Limb (tissue), 2 donors: ENCODE data around the gene LNPK.
"Not testable (repeated sequence)": the region's sequence is repeated elsewhere in the genome, so short reads cannot be mapped to it uniquely, and the experiment has no call there.

Source experiments
- DNase-seq, 2 donors: peaks; one replicate each; pipeline ENCODE4 v3.0.0-alpha.2; 2016; ENCODE audit errors: extremely low spot score in 2 of 2

LNPK gene, protein sequence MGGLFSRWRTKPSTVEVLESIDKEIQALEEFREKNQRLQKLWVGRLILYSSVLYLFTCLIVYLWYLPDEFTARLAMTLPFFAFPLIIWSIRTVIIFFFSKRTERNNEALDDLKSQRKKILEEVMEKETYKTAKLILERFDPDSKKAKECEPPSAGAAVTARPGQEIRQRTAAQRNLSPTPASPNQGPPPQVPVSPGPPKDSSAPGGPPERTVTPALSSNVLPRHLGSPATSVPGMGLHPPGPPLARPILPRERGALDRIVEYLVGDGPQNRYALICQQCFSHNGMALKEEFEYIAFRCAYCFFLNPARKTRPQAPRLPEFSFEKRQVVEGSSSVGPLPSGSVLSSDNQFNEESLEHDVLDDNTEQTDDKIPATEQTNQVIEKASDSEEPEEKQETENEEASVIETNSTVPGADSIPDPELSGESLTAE

GRCh38 chr2:176001916-176002687 is at the start of gene LNPK:
Gene LNPK, minus strand, starts transcription at chr2:176002267. Its CDS starts 6,683 bp downstream, at chr2:175995584.
- peak; percentile 95 to 97 for DNase-seq

GRCh38 chr2:176039375-176039774 is 37.3 kb upstream of the LNPK start:
- DNase-seq: no peak

DNA sequence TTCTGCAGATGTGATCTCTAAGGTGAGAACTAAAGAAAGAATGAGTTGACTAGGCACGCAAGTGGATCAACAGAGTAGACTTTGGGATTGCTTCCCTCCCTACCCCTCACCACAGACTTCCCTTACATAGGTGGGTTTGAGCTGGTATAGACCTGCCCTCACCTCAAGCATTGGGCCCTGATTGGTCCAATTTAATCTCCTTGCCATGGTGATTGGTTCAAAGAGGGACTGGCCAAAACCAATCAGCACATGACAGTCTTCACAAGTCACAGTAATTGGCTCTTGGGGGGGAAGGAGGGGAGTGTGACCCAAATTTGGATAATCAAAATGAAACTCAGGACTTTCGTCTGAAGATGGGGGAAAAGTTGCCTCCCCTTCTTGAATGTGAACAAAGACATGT is 36.6 kb upstream of the LNPK start:
- no peak for DNase-seq

- DNase-seq: no peak
These were observed 33.1 kb upstream of the LNPK start for GRCh38 chr2:176035013-176035691.

DNA sequence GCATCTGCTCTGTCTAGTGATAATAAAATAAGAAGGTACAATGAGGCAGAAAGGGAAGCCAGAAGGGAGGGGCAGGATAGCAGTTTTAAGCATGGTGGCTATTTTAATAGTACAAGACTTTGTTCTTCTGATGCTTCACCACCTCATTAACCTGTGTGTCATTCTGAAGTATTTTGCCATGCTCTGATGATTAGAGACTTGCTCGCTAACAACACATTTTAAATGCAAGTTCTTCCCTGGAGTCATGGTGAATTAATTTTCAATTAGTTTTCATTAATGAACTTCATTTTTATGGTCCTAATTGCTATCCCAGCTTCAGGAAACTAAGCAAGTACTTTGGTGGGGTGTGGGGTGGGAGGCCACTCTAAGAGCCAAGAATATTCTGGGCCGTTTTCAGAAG is 25.7 kb upstream of the LNPK start:
- no peak for DNase-seq

GRCh38 chr2:176025932-176026331 is 23.9 kb upstream of the LNPK start:
- no peak for DNase-seq

GRCh38 chr2:176024083-176024482 is 22.0 kb upstream of the LNPK start:
- no peak for DNase-seq

- no peak for DNase-seq
These were observed 20.0 kb upstream of the LNPK start for GRCh38 chr2:176022048-176022447.

DNA sequence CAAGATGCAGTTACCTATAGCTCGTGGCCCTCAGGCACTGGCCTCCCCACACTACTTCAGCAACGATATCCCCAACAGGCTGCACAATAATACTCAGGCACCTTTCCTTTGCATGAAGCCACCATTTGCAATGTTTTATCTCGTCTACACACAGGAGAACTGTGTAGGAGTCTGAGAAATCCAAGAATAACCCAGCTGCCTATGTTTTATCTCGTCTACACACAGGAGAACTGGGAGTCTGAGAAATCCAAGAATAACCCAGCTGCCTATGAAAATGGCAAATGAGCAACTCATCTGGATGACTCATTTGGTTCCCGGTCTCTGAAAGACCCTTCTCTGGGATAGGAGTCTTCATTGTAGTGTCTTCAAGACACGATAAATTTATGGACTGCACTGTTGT is 18.3 kb upstream of the LNPK start:
- DNase-seq: no peak

GRCh38 chr2:176018708-176019107 is 16.6 kb upstream of the LNPK start:
- DNase-seq: no peak

- DNase-seq: no peak
These were observed 7.4 kb upstream of the LNPK start for GRCh38 chr2:176009445-176009844.

DNA sequence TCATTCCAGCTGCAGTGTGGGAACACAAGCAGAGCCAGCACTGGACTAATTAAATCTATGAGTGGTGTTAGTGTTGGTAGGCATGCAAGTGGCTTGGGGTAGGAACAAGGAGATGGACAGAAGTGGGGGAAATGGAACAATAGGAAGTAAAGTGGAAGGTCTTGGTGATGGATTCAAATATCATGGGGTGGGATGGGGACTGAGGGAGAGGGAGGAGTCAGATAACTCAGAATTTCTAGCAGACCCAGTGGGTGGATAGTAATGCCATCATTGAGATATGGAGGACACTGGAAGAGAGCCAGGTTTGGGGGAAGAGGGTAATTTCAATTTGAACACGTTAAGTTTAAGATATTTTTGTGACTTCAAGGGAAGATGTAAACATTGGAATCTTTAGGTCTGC is 2.9 kb upstream of the LNPK start:
- no peak for DNase-seq

DNA sequence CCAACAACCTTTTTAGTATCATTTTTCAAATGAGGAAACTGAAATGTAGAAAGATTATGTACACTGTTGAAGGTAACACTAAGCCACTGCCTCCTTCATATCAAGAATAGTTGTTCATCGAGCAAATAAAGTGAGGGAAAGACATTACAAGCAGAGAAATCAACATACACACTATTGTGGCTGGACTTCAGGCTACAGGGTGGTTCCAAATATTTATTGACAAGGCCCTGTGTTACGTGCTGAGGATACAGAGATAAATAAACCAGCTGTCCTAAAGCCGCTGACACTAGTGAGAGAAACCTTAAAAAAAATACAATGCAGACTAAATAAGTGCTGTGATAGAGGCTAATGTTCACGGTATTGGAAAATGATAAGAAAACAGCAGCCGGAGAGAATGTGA is 1.9 kb upstream of the LNPK start:
- DNase-seq: no peak

GRCh38 chr2:176002688-176003210 is 682 bp upstream of the LNPK start:
- no peak for DNase-seq

DNA sequence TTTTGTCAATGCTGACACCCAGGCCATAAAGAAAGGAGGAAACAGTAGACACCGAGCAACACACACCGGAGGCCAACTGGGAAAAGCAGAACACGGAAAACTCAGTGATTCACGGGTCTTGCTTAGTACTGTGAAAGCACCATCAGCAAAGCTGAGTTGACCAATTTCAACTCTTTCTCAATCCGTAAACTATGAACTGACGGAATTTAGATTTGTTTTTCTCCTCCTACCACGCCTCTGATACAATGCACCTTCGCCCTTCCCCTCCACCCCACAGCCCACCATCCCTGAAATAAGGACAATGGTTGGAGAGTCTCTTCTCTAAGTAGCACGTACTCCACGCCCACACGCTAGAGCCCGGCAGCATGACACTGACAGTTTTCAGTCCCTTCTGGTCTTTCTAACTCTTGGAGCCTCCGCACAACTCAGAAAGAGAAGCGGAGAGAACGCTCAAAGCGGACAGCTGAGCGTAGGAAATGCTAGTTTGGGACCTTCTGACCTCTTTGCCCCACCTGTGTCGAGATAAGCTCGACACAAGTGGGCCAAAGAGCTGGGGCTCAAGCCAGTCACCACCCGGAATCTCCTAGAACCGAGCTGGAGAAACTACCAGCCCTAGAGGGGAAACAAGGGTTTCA is 669 bp downstream of the LNPK start:
- DNase-seq: peak; percentile 47 to 68

- DNase-seq: no peak
These were observed 2.7 kb downstream of the LNPK start for GRCh38 chr2:175999283-175999819.

DNA sequence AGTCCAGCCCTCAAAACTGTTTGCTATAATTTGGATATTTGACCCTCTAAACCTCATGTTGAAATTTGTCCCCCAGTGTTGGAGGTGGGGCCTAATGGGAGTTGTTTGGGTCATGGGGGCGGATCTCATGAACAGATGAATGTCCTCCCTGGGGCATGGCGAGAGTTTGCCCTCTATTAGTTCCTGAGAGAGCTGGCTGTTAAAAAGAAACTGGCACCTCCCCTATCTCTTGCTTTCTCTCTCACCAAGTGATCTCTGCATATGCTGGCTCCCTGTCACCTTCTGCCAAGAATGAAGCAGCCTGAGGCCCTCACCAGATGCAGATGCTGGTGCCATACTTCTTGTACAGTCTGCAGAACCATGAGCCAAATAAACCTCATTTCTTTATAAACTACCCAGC is 12.0 kb downstream of the LNPK start:
- DNase-seq: no peak

DNA sequence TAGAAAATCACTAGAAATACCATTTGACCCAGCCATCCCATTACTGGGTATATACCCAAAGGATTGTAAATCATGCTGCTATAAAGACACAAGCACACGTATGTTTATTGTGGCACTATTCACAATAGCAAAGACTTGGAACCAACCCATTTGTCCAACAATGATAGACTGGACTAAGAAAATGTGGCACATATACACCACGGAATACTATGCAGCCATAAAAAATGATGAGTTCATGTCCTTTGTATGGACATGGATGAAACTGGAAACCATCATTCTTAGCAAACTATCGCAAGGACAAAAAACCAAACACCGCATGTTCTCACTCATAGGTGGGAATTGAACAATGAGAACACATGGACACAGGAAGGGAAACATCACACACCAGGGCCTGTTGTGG is 14.9 kb downstream of the LNPK start:
- DNase-seq: not testable (repeated sequence)

DNA sequence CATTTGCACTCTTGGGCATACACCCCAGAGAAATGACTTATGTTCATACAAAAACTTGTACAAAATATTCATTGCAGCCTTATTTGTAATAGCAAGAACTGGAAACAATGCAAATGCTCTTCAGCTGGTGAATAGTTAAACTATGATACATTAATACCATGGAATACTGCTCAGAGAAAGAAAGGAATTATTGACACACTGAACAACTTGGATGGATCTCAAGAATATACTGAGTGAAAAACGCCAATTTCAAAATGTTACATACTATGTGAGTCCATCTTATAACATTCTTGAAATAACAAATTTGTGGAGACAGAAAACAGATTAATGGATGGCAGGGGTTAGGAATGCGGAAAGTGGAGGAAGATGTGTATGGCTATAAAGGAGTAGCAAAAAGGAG is 17.2 kb downstream of the LNPK start:
- DNase-seq: no peak

GRCh38 chr2:175981551-175981950 is 20.5 kb downstream of the LNPK start:
- DNase-seq: no peak
